ENCODE results near the gene FGD6.

DNA sequence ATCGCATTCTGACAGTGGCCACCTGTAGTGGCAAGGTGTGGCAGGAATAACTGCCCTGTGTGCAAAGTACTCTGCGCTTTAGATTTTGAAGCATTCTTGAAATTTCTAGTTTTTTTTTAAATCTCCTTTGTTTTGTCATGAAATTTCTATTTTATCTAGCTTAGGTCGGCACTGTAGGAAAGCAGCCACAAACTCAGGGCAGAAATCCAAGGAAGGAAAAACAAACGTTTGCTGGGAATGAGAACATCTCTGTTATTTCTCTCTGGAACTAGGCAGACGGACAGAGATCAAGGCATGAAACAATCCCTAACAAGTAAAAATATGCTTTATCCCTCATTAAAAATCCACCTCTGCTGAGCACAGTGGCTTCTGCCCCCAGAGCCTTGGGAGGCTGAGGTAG lies 142.5 kb downstream of the FGD6 start:
- TF ChIP-seq EP300 (IDR thresholded peaks at IDR 0.05) = no peak
- TF ChIP-seq, protein P1, sequence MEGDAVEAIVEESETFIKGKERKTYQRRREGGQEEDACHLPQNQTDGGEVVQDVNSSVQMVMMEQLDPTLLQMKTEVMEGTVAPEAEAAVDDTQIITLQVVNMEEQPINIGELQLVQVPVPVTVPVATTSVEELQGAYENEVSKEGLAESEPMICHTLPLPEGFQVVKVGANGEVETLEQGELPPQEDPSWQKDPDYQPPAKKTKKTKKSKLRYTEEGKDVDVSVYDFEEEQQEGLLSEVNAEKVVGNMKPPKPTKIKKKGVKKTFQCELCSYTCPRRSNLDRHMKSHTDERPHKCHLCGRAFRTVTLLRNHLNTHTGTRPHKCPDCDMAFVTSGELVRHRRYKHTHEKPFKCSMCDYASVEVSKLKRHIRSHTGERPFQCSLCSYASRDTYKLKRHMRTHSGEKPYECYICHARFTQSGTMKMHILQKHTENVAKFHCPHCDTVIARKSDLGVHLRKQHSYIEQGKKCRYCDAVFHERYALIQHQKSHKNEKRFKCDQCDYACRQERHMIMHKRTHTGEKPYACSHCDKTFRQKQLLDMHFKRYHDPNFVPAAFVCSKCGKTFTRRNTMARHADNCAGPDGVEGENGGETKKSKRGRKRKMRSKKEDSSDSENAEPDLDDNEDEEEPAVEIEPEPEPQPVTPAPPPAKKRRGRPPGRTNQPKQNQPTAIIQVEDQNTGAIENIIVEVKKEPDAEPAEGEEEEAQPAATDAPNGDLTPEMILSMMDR (IDR thresholded peaks at IDR 0.05) = no peak
